Fibroblast of the aortic adventitia (primary cell): ENCODE results near the gene SMARCA1. TPM values are rescaled to one million over a fixed set of nuclear protein-coding genes. Genes with fewer than 3 reads are reported as not detected.
"Not testable (repeated sequence)": the region's sequence is repeated elsewhere in the genome, so short reads cannot be mapped to it uniquely, and the experiment has no call there.

Source experiments
- DNase-seq: peaks from one replicate; pipeline ENCODE4 v3.0.0-alpha.2; 2010; ENCODE audit warnings: low read depth
- H3K4me3 ChIP-seq: 2 replicates; pipeline ENCODE4 v1.5.1; 2011; ENCODE audit warnings: low read depth, mild to moderate bottlenecking, control low read depth, low read length, moderate library complexity
- CTCF ChIP-seq: IDR thresholded peaks from 2 replicates; pipeline ENCODE4 v1.5.1; 2011; ENCODE audit warnings: mild to moderate bottlenecking, low read length, control low read depth, inconsistent platforms; ENCODE audit not compliant: insufficient read depth
- total RNA-seq: library from RNA; depleted of rRNA; stranded (reverse); fragments of >200 nt; gene quantifications from 2 replicates; pipeline ENCODE4 v1.2.3, GENCODE V29; 2012; ENCODE audit warnings: low replicate concordance

The SMARCA1 gene
- total RNA-seq, 1 donor = 62.5 TPM

- no peak for TF ChIP-seq CTCF
- no peak for DNase-seq
- no peak overlapping the region for H3K4me3 ChIP-seq
These were observed 36.5 kb upstream of the SMARCA1 start for GRCh38 chrX:129559783-129560182.

- no peak overlapping the region for H3K4me3 ChIP-seq
- no peak for TF ChIP-seq CTCF
- peak; percentile 9 for DNase-seq
These were observed 34.7 kb upstream of the SMARCA1 start for GRCh38 chrX:129557844-129558480.

GRCh38 chrX:129556806-129557315 is 33.6 kb upstream of the SMARCA1 start:
- no peak overlapping the region for H3K4me3 ChIP-seq
- no peak for DNase-seq
- TF ChIP-seq CTCF = no peak

DNA sequence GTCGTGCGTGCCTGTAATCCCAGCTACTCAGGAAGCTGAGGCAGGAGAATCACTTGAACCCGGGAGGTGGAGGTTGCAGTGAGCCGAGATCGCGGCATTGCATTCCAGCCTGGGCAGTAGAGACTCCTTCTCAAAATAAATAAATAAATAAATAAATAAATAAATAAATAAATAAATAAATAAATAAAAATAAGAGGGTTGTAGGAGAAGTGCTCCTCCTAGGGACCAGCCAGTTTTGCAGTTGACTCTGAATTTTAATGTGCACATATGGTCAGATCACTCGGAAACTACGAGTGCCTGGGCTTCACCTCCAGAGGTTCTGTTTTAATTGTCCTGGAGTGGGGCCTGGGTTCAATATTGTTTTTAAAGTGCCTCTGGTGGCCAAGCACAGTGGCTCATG is 31.5 kb upstream of the SMARCA1 start:
- not testable (repeated sequence) for DNase-seq

GRCh38 chrX:129553619-129554288 is 30.5 kb upstream of the SMARCA1 start:
- no peak for TF ChIP-seq CTCF
- no peak for DNase-seq

More for the DNA sequence above, 31.5 kb upstream of the SMARCA1 start:
- not testable (repeated sequence) for H3K4me3 ChIP-seq

GRCh38 chrX:129549124-129549523 is 25.8 kb upstream of the SMARCA1 start:
- DNase-seq = no peak
- H3K4me3 ChIP-seq = no peak overlapping the region
- TF ChIP-seq CTCF = no peak

More at GRCh38 chrX:129553619-129554288, 30.5 kb upstream of the SMARCA1 start:
- H3K4me3 ChIP-seq = no peak overlapping the region

GRCh38 chrX:129545408-129545807 is 22.1 kb upstream of the SMARCA1 start:
- H3K4me3 ChIP-seq = no peak overlapping the region
- TF ChIP-seq CTCF = no peak
- DNase-seq = no peak
